ENCODE results near the gene BBLN.

Gene BBLN

DNA sequence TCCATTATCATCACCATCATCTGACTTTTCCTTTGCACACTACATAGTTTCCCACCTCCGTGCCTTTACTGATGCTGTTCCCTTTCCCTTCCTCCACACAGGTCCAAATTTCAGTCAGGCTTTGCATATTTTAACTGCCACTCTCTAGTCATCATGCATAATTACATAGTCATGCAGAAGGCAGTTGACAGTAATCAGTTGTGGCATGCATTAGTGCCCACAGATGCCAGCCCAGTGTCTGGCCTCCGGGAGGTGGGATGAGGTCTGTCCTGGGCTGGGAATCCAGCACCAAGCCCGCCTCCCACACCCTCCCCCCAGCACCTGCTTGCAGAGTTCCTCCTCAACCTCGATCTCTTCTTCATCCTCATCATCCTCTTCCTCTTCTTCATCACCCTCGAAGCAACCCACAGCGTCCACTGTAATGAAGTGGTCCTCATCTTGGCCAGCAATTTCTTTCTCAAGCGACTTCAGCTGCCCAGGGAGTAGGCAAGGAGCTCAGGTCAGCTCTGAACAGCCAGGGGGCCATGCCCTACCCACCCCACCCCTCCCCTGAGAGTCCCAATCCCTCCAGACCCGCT, 8.8 kb downstream of the BBLN start:
- no peaks in the 10 kb centered on the region for H3K79me2 ChIP-seq (ENCODE audit: control insufficient read depth, insufficient read depth, low read length, poor library complexity)
- H3K4me3 ChIP-seq (ENCODE audit: low read depth, low read length), result no peak overlapping the region
- H3K27ac ChIP-seq (ENCODE audit: low read depth, low read length), result no peak overlapping the region
- no peaks in the 10 kb centered on the region for H3K27me3 ChIP-seq (ENCODE audit: insufficient read depth, low read length)
- H3K36me3 ChIP-seq (ENCODE audit: control insufficient read depth in 1 of 2, insufficient read depth in 2 of 2, low read length in 2 of 2), result peaks cover 55 to 58% of the 10 kb centered on the region in 2 experiments
- no peak overlapping the region for H3K18ac ChIP-seq (ENCODE audit: low read length)
- H3K4me1 ChIP-seq (ENCODE audit: control insufficient read depth in 1 of 2, insufficient read depth in 2 of 2, low read length in 2 of 2), result no peaks in the 10 kb centered on the region
- no peak overlapping the region for H2BK5ac ChIP-seq (ENCODE audit: low read depth, low read length, poor library complexity)
- H3K79me1 ChIP-seq (ENCODE audit: low read length), result no peaks in the 10 kb centered on the region
- H3K4ac ChIP-seq (ENCODE audit: low read depth, low read length), result no peak overlapping the region
- H3K14ac ChIP-seq (ENCODE audit: low read length), result no peak overlapping the region
- peak in 1 of 2 donors; percentile 76 for DNase-seq
- peaks cover 3% of the 10 kb centered on the region for H3K9me3 ChIP-seq (ENCODE audit: insufficient read depth, low read depth, low read length)
- H3K23ac ChIP-seq (ENCODE audit: low read length), result no peak overlapping the region
- H4K8ac ChIP-seq (ENCODE audit: low read depth, low read length), result no peak overlapping the region
- H3K4me2 ChIP-seq (ENCODE audit: low read length), result no peak overlapping the region
- no peak overlapping the region for H2AK5ac ChIP-seq (ENCODE audit: low read length)
- no peak overlapping the region for H3K9ac ChIP-seq (ENCODE audit: low read length)
- H4K91ac ChIP-seq (ENCODE audit: low read depth, low read length), result no peak overlapping the region
- H4K12ac ChIP-seq (ENCODE audit: low read depth, low read length), result no peak overlapping the region
- H2AFZ ChIP-seq (ENCODE audit: insufficient read depth, low read length, poor library complexity), result no peak overlapping the region
- no peak overlapping the region for H2BK120ac ChIP-seq (ENCODE audit: insufficient read depth, low read length, poor library complexity)
- H2BK12ac ChIP-seq (ENCODE audit: low read length), result no peak overlapping the region
- no CpG with 5 or more reads among the region's 8 CpGs for WGBS (ENCODE audit: extremely low coverage, insufficient coverage, insufficient read length)

DNA sequence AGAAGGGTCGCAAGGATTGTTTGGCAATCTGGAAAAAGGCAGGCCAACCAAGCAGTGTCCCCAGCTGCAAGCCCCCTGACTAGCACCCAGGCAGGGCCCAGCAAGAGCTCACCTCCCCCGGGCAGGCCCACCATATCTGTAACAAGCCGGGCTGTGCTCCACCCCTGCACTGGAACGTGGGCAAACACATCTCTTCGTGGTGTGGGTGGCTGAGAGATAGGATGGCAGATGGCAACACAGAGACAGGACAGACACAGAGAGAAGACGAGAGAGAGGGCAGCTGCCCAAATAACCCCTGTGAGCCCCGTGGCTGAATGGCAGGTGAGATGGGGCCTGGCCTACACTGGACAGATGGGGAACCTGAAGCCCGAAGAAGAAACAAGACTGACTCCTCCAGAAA, 9.4 kb downstream of the BBLN start:
- Histone ChIP-seq H2AFZ (ENCODE audit: insufficient read depth, low read length, poor library complexity) (no peak overlapping the region), H3K18ac (ENCODE audit: low read length) (no peak overlapping the region), H3K36me3 (ENCODE audit: control insufficient read depth in 1 of 2, insufficient read depth in 2 of 2, low read length in 2 of 2) (peaks cover 52 to 57% of the 10 kb centered on the region in 2 experiments), H4K8ac (ENCODE audit: low read depth, low read length) (no peak overlapping the region), H2BK5ac (ENCODE audit: low read depth, low read length, poor library complexity) (no peak overlapping the region), H3K79me2 (ENCODE audit: control insufficient read depth, insufficient read depth, low read length, poor library complexity) (no peaks in the 10 kb centered on the region), H3K27me3 (ENCODE audit: insufficient read depth, low read length) (no peaks in the 10 kb centered on the region), H3K14ac (ENCODE audit: low read length) (no peak overlapping the region), H2BK12ac (ENCODE audit: low read length) (no peak overlapping the region), H4K12ac (ENCODE audit: low read depth, low read length) (no peak overlapping the region), H4K91ac (ENCODE audit: low read depth, low read length) (no peak overlapping the region), H3K4me3 (ENCODE audit: low read depth, low read length) (no peak overlapping the region), H2AK5ac (ENCODE audit: low read length) (no peak overlapping the region), H2BK120ac (ENCODE audit: insufficient read depth, low read length, poor library complexity) (no peak overlapping the region), H3K4me1 (ENCODE audit: control insufficient read depth in 1 of 2, insufficient read depth in 2 of 2, low read length in 2 of 2) (no peaks in the 10 kb centered on the region), H3K27ac (ENCODE audit: low read depth, low read length) (no peak overlapping the region), H3K9ac (ENCODE audit: low read length) (no peak overlapping the region), H3K23ac (ENCODE audit: low read length) (no peak overlapping the region), H3K4me2 (ENCODE audit: low read length) (no peak overlapping the region), H3K9me3 (ENCODE audit: insufficient read depth, low read depth, low read length) (peaks cover 3% of the 10 kb centered on the region), H3K4ac (ENCODE audit: low read depth, low read length) (no peak overlapping the region), H3K79me1 (ENCODE audit: low read length) (no peaks in the 10 kb centered on the region)
- DNase-seq, result no peak
- WGBS (ENCODE audit: extremely low coverage, insufficient coverage, insufficient read length), result no CpG with 5 or more reads among the region's 8 CpGs

DNA sequence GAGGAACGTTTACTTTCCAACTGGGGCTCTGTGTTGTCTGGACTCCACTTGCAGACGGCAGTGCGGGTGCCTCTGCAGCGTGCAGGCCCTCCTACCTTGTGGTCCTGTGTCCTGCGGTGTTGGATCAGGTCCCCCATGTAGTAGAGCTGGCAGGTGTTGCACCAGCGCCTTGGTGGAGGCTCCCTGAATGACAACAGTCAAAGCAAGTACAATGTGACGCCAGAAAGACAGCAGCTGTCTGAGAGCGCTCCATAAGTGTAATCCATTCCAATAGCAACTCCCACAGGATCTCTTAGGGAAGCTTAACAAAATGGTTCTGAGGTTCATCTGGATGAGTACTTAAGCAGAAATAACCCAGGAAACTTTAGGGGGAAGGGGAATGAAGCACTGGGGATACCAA, 9.9 kb downstream of the BBLN start:
- no peak overlapping the region for H3K23ac ChIP-seq (ENCODE audit: low read length)
- no peak overlapping the region for H3K18ac ChIP-seq (ENCODE audit: low read length)
- no peak overlapping the region for H3K27ac ChIP-seq (ENCODE audit: low read depth, low read length)
- no peak overlapping the region for H2BK120ac ChIP-seq (ENCODE audit: insufficient read depth, low read length, poor library complexity)
- no peak overlapping the region for H3K4me3 ChIP-seq (ENCODE audit: low read depth, low read length)
- no peaks in the 10 kb centered on the region for H3K4me1 ChIP-seq (ENCODE audit: control insufficient read depth in 1 of 2, insufficient read depth in 2 of 2, low read length in 2 of 2)
- no peak overlapping the region for H2AK5ac ChIP-seq (ENCODE audit: low read length)
- no peak for DNase-seq
- no peak overlapping the region for H4K12ac ChIP-seq (ENCODE audit: low read depth, low read length)
- no peak overlapping the region for H4K91ac ChIP-seq (ENCODE audit: low read depth, low read length)
- H2BK12ac ChIP-seq (ENCODE audit: low read length), result no peak overlapping the region
- no peak overlapping the region for H3K4ac ChIP-seq (ENCODE audit: low read depth, low read length)
- H3K4me2 ChIP-seq (ENCODE audit: low read length), result no peak overlapping the region
- H3K79me1 ChIP-seq (ENCODE audit: low read length), result no peaks in the 10 kb centered on the region
- H3K9me3 ChIP-seq (ENCODE audit: insufficient read depth, low read depth, low read length), result peaks cover 3% of the 10 kb centered on the region
- no peak overlapping the region for H3K14ac ChIP-seq (ENCODE audit: low read length)
- no CpG with 5 or more reads among the region's 8 CpGs for WGBS (ENCODE audit: extremely low coverage, insufficient coverage, insufficient read length)
- no peak overlapping the region for H2AFZ ChIP-seq (ENCODE audit: insufficient read depth, low read length, poor library complexity)
- no peak overlapping the region for H2BK5ac ChIP-seq (ENCODE audit: low read depth, low read length, poor library complexity)
- no peaks in the 10 kb centered on the region for H3K79me2 ChIP-seq (ENCODE audit: control insufficient read depth, insufficient read depth, low read length, poor library complexity)
- H3K27me3 ChIP-seq (ENCODE audit: insufficient read depth, low read length), result no peaks in the 10 kb centered on the region
- H3K36me3 ChIP-seq (ENCODE audit: control insufficient read depth in 1 of 2, insufficient read depth in 2 of 2, low read length in 2 of 2), result peaks cover 48 to 56% of the 10 kb centered on the region in 2 experiments
- no peak overlapping the region for H3K9ac ChIP-seq (ENCODE audit: low read length)
- H4K8ac ChIP-seq (ENCODE audit: low read depth, low read length), result no peak overlapping the region

DNA sequence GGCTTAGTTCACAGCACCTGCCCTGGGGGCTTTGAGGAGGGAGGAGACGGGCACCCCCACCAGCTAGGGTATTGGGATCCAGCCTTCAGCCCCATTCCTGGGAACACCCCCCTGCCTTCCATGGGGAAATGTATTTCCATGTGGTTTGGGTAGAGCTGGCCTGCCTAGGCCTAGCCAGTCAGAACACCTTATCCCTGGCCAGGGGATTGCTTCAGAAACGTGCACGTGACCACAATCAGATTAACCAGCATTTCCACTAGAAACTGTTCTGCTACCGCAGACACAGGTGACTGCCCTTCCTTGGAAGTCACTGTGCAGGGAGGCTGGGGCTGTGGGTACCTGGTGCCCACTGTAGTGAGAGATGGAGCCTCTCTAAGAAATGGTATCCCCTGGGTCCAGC, 14.0 kb downstream of the BBLN start:
- no peak overlapping the region for H2BK120ac ChIP-seq (ENCODE audit: insufficient read depth, low read length, poor library complexity)
- H4K12ac ChIP-seq (ENCODE audit: low read depth, low read length), result no peak overlapping the region
- H3K4me2 ChIP-seq (ENCODE audit: low read length), result no peak overlapping the region
- no peak overlapping the region for H3K9ac ChIP-seq (ENCODE audit: low read length)
- H2AFZ ChIP-seq (ENCODE audit: insufficient read depth, low read length, poor library complexity), result no peak overlapping the region
- no peaks in the 10 kb centered on the region for H3K79me2 ChIP-seq (ENCODE audit: control insufficient read depth, insufficient read depth, low read length, poor library complexity)
- no peak overlapping the region for H3K18ac ChIP-seq (ENCODE audit: low read length)
- H2BK12ac ChIP-seq (ENCODE audit: low read length), result no peak overlapping the region
- peaks cover 6% of the 10 kb centered on the region for H3K9me3 ChIP-seq (ENCODE audit: insufficient read depth, low read depth, low read length)
- H3K4me3 ChIP-seq (ENCODE audit: low read depth, low read length), result no peak overlapping the region
- no peak overlapping the region for H2AK5ac ChIP-seq (ENCODE audit: low read length)
- no peak overlapping the region for H3K4ac ChIP-seq (ENCODE audit: low read depth, low read length)
- no peak overlapping the region for H4K8ac ChIP-seq (ENCODE audit: low read depth, low read length)
- H3K23ac ChIP-seq (ENCODE audit: low read length), result no peak overlapping the region
- no peaks in the 10 kb centered on the region for H3K79me1 ChIP-seq (ENCODE audit: low read length)
- H3K27ac ChIP-seq (ENCODE audit: low read depth, low read length), result no peak overlapping the region
- no peak overlapping the region for H4K91ac ChIP-seq (ENCODE audit: low read depth, low read length)
- H3K4me1 ChIP-seq (ENCODE audit: control insufficient read depth in 1 of 2, insufficient read depth in 2 of 2, low read length in 2 of 2), result peaks cover 7 to 10% of the 10 kb centered on the region in 2 experiments
- H3K14ac ChIP-seq (ENCODE audit: low read length), result no peak overlapping the region
- WGBS (ENCODE audit: extremely low coverage, insufficient coverage, insufficient read length), result no CpG with 5 or more reads among the region's 4 CpGs
- no peak overlapping the region for H2BK5ac ChIP-seq (ENCODE audit: low read depth, low read length, poor library complexity)
- no peaks in the 10 kb centered on the region for H3K27me3 ChIP-seq (ENCODE audit: insufficient read depth, low read length)
- peaks cover 47 to 53% of the 10 kb centered on the region in 2 experiments for H3K36me3 ChIP-seq (ENCODE audit: control insufficient read depth in 1 of 2, insufficient read depth in 2 of 2, low read length in 2 of 2)
- peak in 1 of 2 donors; percentile 26 for DNase-seq
